HepG2 (cell line): Measurements from ENCODE around the gene TTLL11. TPM values are rescaled to one million over a fixed set of nuclear protein-coding genes. Genes with fewer than 3 reads are reported as not detected.
A peak's percentile ranks its signal among the peaks of the same experiment; 100 is the strongest.

Experiments
- ARID3A ChIP-seq: IDR thresholded peaks from 2 replicates; pipeline ENCODE4 v1.6.1; 2012; ENCODE audit warnings: low read depth, low read length, improper control_type of control experiment
- ELF3 ChIP-seq: IDR thresholded peaks from 2 replicates; pipeline ENCODE4 v1.6.1; 2016; ENCODE audit warnings: missing genetic modification reagents, missing compliant biosample characterization
- EP300 ChIP-seq, 3 experiments: sonication (generic) in 1 of 3; formaldehyde crosslinking in 1 of 3; IDR thresholded peaks; 2 replicates each; pipeline versions ENCODE4 v1.5.1 to v1.6.1; 2011 to 2020; ENCODE audit warnings: low read depth in 2 of 3, low read length in 2 of 3, borderline replicate concordance in 1 of 3, improper control_type of control experiment in 1 of 3, mild to moderate bottlenecking in 1 of 3, missing genetic modification reagents in 1 of 3, moderate library complexity in 1 of 3
- HNF1A ChIP-seq, 2 experiments: sonication (generic) in 1 of 2; formaldehyde crosslinking in 1 of 2; IDR thresholded peaks; 2 replicates each; pipeline versions ENCODE4 v1.4.0 to v1.6.1; 2016 to 2020; ENCODE audit warnings: borderline replicate concordance in 1 of 2, low read depth in 1 of 2, mild to moderate bottlenecking in 1 of 2, missing genetic modification reagents in 1 of 2
- HNF4A ChIP-seq: sonication (generic); formaldehyde crosslinking; IDR thresholded peaks from 2 replicates; pipeline ENCODE4 v1.4.0; 2020; ENCODE audit warnings: missing genetic modification reagents
- PAXIP1 ChIP-seq: sonication (generic); formaldehyde crosslinking; conservative IDR thresholded peaks from 2 replicates; pipeline ENCODE4 v1.4.0; 2020; ENCODE audit warnings: mild to moderate bottlenecking, missing genetic modification reagents, moderate library complexity
- SIX4 ChIP-seq: sonication (generic); formaldehyde crosslinking; IDR thresholded peaks from 2 replicates; pipeline ENCODE4 v1.4.0; 2020; ENCODE audit warnings: missing genetic modification reagents
- TRAFD1 ChIP-seq: sonication (generic); formaldehyde crosslinking; IDR thresholded peaks from 2 replicates; pipeline ENCODE4 v1.5.1; 2020; ENCODE audit warnings: missing genetic modification reagents, mild to moderate bottlenecking, borderline replicate concordance
- YEATS4 ChIP-seq: sonication (generic); formaldehyde crosslinking; IDR thresholded peaks from 2 replicates; pipeline ENCODE4 v1.4.0; 2020; ENCODE audit warnings: missing genetic modification reagents, borderline replicate concordance
- ZNF468 ChIP-seq: sonication (generic); formaldehyde crosslinking; IDR thresholded peaks from 2 replicates; pipeline ENCODE4 v1.8.0; 2022; ENCODE audit warnings: mild to moderate bottlenecking, moderate library complexity, missing genetic modification reagents
- ZNF589 ChIP-seq: sonication (generic); formaldehyde crosslinking; conservative IDR thresholded peaks from 2 replicates; pipeline ENCODE4 v1.8.0; 2022; ENCODE audit warnings: mild to moderate bottlenecking, moderate library complexity, missing genetic modification reagents
- ZNF652 ChIP-seq: IDR thresholded peaks from 2 replicates; pipeline ENCODE4 v1.6.1; 2016; ENCODE audit warnings: low read depth, borderline replicate concordance
- ZNF709 ChIP-seq: sonication (generic); formaldehyde crosslinking; IDR thresholded peaks from 2 replicates; pipeline ENCODE4 v1.5.0; 2020; ENCODE audit warnings: mild to moderate bottlenecking, missing genetic modification reagents
- ZNF768 ChIP-seq: sonication (generic); formaldehyde crosslinking; IDR thresholded peaks from 2 replicates; pipeline ENCODE4 v1.4.0; 2020; ENCODE audit warnings: missing genetic modification reagents
- ZNF772 ChIP-seq: sonication (generic); formaldehyde crosslinking; IDR thresholded peaks from 2 replicates; pipeline ENCODE4 v1.5.0; 2020; ENCODE audit warnings: mild to moderate bottlenecking, missing genetic modification reagents
- ZNF792 ChIP-seq: IDR thresholded peaks from 2 replicates; pipeline ENCODE4 v1.6.1; 2016
- polyA plus RNA-seq, 8 experiments: library from polyadenylated mRNA; depleted of rRNA in 3 of 8; stranded (reverse) in 7 of 8; unstranded in 1 of 8; fragments of >200 nt; fragmentation: Illumina TruSeq in 4 of 8; extraction: Trizol in 4 of 8; gene quantifications; 2 replicates each; pipeline versions ENCODE4 v1.2.1 to v1.2.3, GENCODE V29; 2011 to 2016; ENCODE audit warnings: low read depth in 4 of 8, missing spikeins in 1 of 8, mixed read lengths in 1 of 8; ENCODE audit not compliant: insufficient read depth in 1 of 8
- total RNA-seq, 5 experiments: library from RNA; depleted of rRNA; stranded (reverse); fragments of >200 nt; fragmentation: Illumina TruSeq; extraction: Trizol; gene quantifications; 2 replicates each; pipeline ENCODE4 v1.2.3, GENCODE V29; 2016; ENCODE audit warnings: low read depth in 1 of 5

TTLL11 gene
- total and polyA plus RNA-seq, 2 of the 13 experiments (the other 11 are each of a cell fraction or from before 2014, with no cell fraction given), result 4.5 to 5.2 TPM

GRCh38 chr9:122140368-122141193, 47.5 kb upstream of the TTLL11 start (continued):
- TF ChIP-seq PAXIP1 (CRISPR knock-in tag), result peak; percentile 82
- no peak for TF ChIP-seq ZNF772 (CRISPR knock-in tag)
- TF ChIP-seq ZNF768 (CRISPR knock-in tag), result peak; percentile 71; the same call in 1 of the 2 replicates
- peak; percentile 58 for TF ChIP-seq ELF3 (CRISPR knock-in tag)
- TF ChIP-seq ZNF589 (CRISPR knock-in tag), result no peak
- TF ChIP-seq ZNF792 (CRISPR knock-in tag), result 0 out of 2 replicates have a peak, but pooled peaks have one; percentile 49
- TF ChIP-seq ZNF468 (CRISPR knock-in tag), result no peak
- TF ChIP-seq SIX4, result no peak
- TF ChIP-seq YEATS4 (CRISPR knock-in tag), result no peak
- TF ChIP-seq ARID3A, result no peak
- TF ChIP-seq EP300 (IDR thresholded peaks at IDR 0.05; ENCODE audit: low read depth in 2 of 2, low read length in 2 of 2), result peak in 1 of 2 experiments; percentile 49; a peak in 2 of 4 replicates
- TF ChIP-seq EP300 (CRISPR knock-in tag; IDR thresholded peaks at IDR 0.05; ENCODE audit: borderline replicate concordance), result no peak
- TF ChIP-seq ZNF709, result no peak
- peak; percentile 90 for TF ChIP-seq ZNF652 (CRISPR knock-in tag)
- no peak for TF ChIP-seq TRAFD1 (CRISPR knock-in tag)
- TF ChIP-seq HNF1A (IDR thresholded peaks at IDR 0.05; ENCODE audit: low read depth), result peak; percentile 63; the same call in 1 of the 2 replicates
- peak; percentile 35; the same call in 1 of the 2 replicates for TF ChIP-seq HNF1A (CRISPR knock-in tag; IDR thresholded peaks at IDR 0.05; ENCODE audit: borderline replicate concordance)
- 0 out of 2 replicates have a peak, but pooled peaks have one; percentile 39 for TF ChIP-seq HNF4A (CRISPR knock-in tag)
